ENCODE data around the gene TPD52L2.
"Not testable (repeated sequence)": the region's sequence is repeated elsewhere in the genome, so short reads cannot be mapped to it uniquely, and the experiment has no call there.

The TPD52L2 gene

DNA sequence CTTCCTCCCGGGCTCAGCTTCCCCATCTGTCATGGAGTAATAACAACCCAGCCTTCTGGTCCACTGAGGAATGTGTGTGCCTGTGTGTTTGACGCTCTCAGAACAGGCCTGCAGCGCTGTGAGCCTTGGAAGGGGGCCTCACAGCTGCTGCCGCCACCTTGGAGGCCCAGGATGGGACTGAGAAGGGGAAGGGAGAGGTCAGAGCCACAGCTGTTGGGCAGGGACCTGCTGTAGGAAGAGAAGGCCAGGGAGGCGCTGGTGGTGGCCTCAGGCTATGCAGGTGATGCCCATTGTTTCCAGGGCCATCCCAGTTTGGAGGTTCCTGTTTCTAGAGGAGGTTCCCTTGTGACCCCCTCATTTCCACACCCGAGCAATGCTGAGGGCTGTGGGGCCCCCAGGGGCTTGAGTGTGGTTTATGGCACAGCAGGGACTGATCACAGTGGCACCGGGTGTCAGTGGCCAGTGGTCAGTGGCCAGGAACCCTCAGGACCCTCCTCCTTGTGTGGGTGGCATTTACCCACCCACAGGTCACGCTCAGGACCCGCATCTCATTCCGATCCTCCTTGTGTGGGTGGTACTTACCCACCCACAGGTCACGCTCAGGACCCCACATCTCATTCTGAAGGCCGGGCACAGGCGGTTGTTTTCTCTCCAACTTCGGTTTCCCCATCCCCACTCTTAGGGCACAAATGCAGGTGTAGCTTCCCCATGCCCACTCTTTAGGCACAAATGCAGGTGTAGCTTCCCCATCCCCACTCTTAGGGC, 14.0 kb downstream of the TPD52L2 start:
- no peak for DNase-seq

DNA sequence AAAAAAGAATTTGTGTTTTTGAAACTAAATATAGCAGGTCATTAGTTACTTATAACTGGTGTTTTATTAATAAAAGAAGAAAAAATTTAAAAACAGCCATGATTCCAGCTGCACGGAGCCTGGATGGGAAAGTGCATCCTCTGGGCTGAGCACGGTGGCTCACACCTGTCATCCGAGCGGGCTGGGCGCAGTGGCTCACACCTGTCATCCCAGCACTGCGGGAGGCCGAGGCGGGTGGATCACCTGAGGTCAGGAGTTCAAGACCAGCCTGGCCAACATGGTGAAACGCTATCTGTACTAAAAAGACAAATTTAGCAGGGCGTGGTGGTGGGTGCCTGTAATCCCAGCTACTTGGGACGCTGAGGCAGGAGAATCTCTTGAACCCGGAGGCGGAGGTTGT, 15.8 kb downstream of the TPD52L2 start:
- DNase-seq = not testable (repeated sequence)

DNA sequence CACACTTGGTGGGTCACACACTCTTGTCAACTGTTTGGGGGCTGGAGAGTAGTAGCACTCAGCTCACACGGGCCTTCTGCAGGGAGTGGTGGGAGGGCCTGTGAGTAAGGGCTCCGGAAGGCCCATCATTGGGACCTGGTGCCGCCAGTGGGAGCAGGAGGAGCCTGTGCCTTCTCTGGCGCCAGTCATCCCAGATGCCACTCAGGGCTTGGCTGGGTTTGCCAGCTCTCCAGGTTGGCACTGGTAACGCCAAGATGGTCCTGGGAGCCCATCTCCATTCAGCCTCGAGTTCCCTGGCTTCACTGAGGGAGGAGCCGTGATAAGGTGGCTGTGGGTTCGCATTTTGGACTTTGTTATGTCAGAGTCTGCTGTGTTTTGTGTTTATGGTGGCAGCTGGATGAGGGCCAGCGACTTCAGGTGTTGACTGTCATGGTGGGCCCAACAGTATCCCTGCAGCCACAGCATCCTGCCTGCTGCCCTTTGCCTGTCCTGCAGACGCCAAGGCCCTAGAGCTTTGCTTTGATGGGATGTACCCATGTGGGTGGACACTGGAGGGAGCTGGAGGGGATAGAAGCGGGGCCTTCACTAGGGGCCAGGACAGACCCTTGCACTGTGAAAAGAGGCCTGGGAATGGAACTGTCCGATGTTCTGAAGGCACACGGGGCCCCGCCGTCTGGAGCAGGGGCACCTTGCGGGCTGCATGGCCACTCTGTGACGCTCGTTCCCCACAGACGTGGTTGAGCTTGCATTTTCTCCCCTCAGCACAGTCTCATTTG, 16.6 kb downstream of the TPD52L2 start:
- DNase-seq = no peak

DNA sequence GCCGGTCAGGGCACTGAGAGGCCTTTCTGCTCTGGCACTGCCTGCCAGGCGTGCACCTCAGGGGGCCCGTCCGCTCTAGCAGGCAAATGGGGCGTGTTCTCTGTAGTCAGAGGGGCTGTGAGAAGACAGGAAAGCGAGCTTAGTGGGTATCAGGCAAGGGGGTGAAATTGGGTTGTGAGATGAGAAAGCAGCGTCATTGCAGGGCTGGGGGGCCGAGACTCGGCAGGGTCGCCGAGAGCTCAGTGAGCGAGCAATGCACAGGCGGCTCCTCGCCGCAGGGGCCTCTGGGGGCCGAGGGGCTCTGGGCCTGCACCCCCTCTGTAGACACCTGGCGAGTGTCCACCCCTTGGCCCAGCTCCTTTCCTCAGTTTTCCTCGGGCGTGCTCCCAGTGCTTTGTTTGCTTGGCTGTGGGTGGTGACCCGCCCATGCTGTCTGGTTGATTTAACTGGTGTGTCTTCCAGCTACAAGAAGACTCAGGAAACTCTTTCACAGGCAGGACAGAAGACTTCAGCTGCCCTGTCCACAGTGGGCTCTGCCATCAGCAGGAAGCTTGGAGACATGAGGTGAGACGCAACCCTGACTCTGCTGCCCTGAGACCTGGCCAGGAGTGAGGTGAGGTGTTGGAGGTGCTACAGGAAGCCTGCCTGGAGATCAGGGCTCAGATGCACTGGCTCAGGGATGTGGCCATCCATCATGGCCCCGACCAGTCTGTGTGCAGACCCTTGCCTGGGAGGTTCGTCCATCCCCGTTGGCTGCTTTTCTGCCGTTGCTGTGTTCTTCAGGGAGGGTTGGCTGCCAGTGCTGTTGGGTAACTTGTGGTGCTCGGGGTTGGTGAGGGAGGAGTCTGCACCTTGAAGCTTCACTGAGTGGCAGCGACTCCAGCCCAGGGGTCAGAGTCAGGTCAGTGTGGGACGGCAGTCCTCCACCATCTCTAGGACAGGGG, 17.5 kb downstream of the TPD52L2 start:
- DNase-seq = no peak

DNA sequence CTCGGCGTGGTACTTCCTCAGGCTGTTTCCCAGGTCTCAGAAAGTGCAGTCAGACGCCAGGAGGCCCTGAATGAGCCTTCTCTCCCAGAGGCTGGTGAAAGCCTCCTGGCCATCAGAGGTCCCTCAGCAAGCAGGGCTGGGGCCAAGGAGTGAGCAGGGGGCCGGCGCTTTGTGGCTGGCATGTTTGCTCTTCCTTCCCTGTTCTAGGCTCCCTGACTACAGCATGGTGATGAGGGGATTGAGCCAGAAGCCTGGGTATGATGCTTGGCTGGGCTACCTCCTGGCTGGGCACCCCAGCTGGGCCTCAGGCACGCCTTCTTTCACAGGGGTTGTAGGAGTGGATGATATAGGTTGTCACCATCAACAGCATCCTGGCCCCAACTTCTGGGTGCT, 18.1 kb downstream of the TPD52L2 start:
- DNase-seq = no peak

DNA sequence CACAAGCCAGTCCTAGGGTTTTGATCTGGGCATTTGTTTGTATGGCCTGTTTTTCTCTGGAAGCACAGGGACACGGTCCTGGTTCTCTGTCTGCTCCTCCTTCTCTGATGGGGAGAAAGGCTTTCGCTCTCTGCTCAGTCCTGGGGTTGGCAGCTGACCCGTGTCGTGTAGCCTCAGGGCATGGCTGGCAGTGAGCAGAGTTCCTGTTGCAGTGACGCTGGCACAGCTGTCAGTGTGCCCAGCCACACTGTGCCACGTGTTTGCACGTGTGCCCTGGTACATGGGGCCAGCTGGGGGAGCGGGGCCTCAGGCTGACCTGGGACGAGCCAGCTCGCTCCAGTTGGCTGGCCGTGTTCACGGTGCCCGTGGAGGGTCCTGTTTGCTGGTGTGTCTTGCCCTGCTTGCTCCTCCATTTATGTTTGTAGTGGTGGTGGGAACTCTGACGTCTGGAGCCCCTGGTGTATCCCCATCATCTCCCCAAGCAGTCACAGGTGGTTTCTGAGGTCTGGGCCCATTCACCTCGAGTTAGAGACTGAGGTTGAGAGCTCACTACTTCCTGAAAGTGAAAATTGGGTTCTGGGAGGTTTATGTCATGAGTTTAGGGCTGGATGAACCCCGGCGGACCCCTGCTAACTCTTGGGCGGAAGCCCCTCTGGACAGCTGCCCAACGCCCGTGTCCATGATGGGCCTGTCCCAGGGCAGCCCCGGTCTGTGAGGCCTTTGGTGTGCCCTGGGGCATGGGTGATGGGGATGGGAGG, 19.6 kb downstream of the TPD52L2 start:
- no peak for DNase-seq

DNA sequence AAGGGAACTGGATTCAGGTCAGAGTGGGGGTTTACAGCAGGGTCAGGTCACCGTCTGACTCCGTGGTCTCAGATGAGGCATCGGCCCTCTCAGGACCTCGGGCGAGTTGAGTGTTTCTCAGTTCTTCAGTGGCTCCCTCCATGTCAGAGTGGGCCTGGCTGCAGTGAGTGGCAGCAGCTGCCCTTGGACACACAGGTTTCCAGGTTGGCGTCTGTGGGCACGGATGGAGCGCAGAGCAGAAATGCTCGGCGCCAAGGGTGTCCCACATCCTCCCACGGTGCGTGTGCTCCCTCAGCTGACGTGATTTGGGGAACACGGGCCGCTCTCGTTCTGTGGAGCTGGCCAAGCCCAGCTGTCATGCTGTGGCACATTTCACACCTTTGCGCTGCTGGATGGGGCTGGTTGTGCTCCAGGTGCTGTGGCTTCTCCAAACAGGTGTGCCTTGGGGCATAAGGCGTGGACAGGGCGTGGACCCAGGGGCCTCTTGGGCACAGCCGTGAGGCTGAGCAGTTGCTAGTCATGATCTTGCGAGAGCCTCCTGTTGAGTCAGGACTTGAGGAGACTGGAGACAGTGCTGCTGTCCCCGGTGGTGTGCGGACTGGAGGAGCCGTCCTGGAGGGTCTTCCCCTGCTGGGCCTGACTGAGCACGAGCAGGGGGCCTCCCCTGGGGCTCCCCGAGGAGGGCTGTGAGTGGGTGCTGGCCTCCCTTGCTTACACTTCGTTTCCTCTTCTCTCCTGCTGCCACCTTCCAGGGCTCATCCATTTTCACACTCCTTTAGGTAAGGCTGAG, 20.4 kb downstream of the TPD52L2 start:
- no peak for DNase-seq

DNA sequence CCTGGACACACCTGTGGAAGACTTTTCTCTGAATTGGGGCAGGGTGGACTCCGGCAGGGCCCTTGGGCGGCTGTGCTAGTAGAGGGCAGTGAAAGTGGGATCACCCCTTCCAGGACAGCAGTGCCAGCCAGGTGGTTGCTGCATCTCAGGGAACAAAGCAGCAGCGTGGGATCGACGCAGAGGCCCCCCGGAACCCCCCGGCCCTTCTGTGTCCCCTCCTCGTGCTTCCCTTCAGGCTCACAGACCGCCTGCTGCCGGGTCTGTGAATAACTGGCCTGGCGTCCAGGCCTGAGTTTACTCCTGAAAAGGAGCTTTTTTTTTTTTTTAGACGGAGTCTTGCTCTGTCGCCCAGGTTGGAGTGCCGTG, 21.0 kb downstream of the TPD52L2 start:
- no peak for DNase-seq

DNA sequence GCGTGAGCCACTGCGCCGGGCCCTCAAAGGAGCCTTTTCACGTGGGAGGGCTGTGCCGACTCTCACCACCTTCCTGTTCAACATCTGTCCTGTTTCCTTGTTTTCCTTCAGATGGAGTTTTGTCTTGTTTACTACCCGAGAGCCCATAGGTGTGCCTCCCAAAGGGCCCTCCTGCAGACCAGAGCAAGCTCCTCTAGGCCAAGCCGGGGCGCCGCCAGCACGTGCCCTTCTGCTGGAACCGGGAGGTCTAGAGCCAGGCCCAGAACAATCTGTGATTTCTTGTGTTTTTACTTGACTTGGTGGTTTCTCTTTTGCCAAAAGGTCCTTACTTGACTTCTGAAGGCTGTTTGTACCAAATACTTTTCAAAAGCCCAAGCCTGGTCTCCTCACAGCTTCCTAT, 21.9 kb downstream of the TPD52L2 start:
- no peak for DNase-seq

DNA sequence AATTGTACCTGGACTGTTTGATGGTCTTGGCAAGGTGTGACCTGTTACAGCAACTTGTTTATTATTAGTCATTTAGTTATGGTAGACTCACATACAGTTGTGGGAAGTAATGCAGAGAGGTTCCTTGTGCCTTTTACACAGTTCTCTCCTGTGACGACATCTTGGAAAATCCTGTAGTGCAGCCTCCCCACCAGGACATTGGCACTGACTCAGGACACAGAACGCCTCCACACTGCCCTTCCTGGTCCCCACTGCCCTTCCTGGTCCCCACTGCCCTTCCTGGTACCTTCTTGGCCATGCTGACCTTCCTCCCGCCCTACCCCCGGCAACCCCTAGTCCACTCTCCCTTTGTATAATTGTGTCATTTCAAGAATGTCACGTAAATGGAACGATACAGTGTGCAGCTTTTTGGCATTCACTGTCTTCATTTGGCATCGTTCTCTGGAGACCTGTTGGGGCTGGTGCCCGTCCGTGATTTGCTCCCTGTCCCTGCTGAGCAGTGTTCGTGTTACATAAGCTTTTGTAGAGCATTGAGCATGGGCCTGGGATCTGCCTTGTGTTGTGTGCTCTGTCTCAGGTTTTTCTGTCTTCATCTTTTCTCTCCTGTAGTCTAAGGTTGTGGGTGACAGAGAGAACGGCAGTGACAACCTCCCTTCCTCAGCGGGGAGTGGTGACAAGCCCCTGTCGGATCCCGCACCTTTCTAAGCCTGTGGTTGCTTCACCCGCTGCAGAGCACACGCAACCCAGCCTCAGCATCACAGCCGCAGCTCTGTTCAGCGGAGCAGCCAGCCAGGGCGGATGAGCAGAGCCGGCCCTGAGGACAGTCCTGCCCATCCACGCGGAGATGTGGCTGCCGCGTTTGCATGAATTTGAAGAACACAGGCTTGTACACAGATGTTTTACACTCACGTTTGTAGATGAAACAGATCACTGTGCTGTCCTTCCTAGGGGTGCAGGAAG, 24.5 kb downstream of the TPD52L2 start:
- no peak for DNase-seq

DNA sequence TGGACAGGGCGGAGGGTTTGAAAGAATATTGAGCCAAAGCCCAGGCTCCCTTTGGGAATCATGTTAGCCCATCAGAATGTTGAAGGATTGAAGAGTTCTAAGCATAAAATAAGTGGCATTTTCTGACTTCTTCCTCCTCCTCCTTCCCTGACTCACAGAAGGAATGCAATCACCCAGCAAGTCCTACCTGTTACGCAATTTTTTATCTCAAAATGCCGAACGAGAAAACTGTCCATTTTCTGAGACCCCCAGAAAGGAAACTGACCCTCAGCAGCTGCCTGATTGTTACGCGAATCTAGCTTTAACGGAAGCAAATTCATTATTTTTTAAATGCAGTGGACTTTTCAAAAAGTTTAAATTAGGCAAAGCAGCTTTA, 25.1 kb downstream of the TPD52L2 start:
- no peak for DNase-seq

DNA sequence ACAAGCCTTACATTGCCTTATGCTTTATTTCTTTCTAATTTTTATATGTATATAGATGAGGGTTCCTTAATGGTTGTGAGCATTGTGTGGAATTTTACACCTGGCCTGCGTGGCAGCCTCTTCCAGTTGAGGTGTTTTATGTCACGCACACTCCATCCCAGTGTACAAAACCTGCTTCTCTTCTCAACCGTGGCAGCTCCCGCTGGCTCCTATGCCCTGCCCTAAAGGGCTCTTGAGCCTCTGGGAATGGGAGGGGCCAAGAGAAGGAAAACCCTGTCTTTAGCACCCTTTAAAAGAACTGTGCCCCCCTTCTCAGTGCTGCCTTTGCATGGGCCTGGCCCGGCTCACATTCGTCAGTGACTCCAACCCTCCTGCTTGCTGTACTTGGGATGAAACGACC, 25.5 kb downstream of the TPD52L2 start:
- DNase-seq = no peak

DNA sequence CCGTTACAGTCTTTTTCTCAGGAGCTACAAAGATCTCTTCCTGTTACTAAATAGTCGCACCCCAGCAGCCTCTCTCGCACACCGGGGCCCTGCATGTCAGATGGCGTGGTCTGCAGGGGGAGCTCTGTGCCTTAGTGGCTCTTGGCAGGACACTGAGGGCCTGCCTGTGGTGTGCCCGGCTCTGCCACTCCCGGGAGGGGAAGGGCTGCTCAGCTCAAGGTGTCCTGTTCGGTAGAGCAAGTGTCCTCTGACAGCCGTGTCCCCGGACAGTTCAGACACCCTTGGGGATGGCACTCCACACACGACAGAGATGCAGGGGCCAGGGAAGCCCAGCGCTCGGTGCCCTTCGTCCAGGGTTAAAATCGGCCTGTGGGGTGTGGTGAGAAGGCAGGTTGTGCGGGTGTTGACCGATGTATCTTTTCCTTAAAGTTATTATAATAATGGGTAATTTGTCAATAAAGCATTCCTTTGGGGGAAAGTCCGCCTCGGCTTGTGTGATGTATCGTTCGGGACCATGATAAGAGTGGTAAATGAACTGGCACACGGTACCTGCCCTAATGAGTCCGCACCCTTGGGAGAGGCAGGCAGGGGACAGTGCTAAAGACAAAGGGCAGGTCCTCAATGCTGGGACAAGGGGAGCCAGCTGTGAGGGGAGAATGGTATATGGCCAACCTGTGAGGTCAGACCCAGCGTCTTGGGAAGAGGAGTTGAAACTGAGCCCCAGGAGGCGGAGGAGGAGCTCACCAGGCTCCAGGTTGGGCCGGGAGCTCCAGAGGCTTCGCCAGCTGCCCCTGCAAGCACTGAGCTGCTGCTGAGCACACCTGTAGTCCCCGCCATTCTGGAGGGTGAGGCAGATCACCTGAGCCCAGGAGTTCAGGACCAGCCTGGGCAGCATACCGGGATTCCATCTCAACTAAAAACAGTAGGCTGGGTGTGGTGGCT, 26.3 kb downstream of the TPD52L2 start:
- DNase-seq = no peak

DNA sequence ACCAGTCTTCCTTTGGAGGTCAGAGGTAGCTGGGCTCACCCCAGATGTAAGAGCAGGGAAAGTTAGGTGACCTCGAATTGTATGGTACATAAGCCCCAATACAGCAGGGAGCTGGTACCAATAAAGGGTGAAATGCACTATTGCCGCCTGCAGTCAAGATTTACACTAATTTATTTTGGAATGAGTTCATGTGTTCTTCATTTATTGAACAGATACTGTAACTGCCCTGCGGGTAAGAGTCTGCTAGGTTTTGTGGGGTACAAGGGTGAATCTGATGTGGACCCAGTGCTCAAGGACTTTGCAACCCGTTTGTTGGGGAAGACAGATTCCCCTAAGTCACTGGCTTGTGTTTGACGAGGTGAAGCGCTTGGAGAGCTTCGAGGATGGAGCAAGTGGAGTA, 27.3 kb downstream of the TPD52L2 start:
- DNase-seq = no peak

DNA sequence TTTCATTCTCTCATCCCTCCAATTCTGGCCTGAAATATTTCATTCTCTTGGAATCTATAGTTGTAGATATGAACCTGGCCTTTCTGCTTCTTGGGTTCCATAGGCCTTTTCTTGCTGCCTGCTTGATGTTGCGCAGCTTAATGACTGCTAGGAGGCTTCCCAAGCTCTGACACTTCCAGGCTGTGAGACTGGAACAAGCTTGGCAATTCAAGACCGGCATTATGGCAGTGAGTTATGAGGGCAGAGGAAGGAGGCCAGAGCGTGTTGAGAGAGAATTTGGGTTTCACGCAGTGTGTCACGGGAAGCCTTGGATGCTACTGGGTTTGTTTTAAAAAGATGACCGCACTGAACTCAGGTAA, 28.9 kb downstream of the TPD52L2 start:
- DNase-seq = no peak

DNA sequence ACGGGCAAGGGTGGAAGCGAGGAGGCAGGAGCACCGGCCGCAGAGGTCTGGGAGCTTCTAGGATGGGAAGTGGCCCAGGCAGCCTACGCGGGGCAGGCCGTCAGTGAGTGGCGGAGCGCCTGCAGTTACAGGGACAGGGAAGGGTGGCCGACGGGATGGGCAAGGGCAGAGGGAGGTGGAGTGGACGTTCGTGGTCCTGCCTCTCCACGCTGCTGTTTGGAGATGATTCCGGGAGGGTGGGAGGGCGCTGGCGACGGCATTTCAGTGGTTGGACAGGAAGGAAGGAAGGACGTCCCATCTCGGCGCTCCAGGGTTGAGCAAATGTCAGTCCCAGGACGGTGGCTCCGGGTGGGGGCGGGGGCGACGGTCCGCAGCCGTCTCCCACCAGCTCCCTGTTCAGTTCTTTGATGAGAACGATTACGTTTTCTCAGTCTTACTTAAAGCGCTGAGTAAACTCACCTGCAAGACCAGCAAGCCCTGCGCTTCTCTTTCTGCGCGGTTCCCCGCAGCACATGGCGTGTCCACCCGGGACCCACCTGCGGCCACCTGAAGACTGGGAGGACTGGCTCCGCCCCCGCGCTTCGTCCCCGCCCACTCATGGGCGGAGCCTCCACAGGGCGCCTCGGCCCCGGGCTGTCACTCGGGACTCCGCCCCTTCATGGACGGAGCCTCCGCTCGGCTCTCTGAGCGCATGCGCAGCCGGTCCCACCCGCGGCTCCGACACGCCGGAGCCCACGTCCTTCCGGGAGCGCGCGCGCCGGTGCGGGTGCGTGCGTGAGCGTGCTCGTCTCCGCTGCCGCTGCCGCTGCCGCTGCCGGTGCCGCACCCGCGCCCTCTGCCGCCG, 29.5 kb downstream of the TPD52L2 start, which contains the start of gene DNAJC5:
TSS of gene DNAJC5 (plus strand) at position 769 of the 844 bp plus-strand sequence. CDS start 33,220 bp downstream, outside the sequence.
- peak; percentile 92 for DNase-seq

DNA sequence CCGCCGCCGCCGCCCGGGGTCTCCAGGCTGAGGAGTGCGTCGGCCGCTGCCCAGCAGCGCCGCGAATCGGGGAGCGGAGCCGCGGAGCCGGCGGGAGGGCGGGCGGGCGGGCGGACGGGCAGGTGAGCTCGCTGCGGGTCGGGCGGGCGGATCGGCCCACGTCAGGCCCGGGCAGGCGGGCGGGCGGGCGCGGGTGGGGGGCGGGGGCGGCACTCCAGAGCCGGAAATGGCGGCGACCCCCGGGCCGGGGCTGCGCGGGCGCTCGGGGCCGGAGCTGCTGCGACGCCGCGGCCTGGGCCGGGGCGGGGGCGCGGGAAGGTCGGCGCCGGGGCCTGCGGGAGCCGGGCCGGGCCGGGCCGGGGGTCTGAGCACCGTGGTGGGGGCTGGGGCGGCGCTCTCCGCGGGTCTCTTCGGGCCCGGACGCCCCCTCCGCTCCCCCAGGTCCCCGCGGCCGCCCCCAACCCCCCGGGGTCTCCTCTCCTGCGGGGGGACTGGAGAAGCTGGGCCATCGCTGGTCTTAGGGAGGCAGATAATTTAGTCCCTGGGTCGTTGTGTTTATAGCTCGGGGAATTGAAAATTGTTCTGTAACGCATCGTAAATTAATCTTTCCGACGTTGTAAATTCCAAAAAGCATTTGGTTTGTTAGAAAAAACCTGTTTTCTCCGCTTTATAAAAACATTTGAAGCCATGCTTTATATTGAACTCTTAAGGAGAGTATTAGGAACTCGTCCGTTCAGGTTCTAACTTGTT, 30.3 kb downstream of the TPD52L2 start:
- no peak for DNase-seq

DNA sequence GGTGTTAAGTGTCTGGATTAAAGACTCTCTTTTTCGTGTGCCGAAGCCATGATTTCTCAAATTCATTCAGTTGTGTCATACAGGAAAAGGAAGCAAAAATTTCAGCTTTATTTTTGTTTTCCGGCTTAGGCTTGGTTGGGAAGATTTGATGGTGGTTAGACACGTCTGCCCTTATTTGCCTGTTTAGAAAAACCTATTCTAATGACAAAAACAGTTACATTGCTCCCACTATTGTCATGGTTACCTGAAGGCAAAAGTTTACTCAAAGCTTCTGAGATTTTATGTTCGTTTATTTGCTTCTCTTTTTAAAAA, 30.8 kb downstream of the TPD52L2 start:
- no peak for DNase-seq
